Measurements from ENCODE around the gene SKOR1. TPM values are rescaled to one million over a fixed set of nuclear protein-coding genes. Genes with fewer than 3 reads are reported as not detected.

The SKOR1 gene
- total and polyA plus RNA-seq, 2 of the 4 experiments (the other 2 are of a cell fraction), result 0.03 TPM; not detected in 1

DNA sequence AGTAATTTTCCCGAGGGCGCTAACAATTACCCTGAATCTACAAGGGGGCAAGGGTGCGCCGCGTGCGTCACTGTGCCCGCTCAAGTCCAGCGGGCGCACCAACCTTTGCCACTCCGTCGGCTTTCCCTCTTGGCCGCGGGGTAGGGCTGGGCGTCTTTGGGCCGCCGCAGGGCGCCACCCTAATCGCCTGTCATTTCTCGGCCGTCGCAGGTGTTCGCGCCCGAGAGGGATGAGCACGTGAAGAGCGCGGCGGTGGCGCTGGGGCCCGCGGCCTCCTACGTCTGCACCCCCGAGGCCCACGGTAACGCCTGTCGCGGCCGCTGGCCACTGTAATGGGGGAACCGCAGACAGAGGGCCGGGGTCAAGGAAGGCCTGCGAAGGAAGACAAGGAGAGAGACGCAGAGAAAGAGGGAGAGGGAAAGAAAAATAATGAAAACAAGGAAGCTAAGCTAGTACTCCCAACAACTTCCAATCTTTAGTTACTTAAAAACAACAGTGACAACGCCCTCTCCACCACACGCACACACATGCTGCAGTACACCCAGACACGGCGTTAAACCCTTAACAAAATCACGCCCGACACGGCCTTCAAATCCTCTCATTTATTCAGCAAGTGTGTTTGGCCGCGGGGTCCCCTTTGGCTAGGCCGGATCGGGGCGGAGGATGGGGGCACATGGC is 3.8 kb downstream of the SKOR1 start:
- H3K27ac ChIP-seq (ENCODE audit: insufficient read depth, low read length), result no peak overlapping the region
- CTCF ChIA-PET, result no interaction called here
- peaks cover 95% of the 10 kb centered on the region for H3K27me3 ChIP-seq (ENCODE audit: control insufficient read depth, insufficient read depth, low read length)

More for the DNA sequence above, 3.8 kb downstream of the SKOR1 start:
- no peak for DNase-seq
- no peak overlapping the region for H4K91ac ChIP-seq (ENCODE audit: insufficient read depth, low read depth, low read length)
- H4K20me1 ChIP-seq (ENCODE audit: insufficient read depth, low read length), result peaks cover 20% of the 10 kb centered on the region
- intact Hi-C loops (cut with micrococcal nuclease), result no loop called here
- H3K9me3 ChIP-seq (ENCODE audit: control insufficient read depth, insufficient read depth, low read length), result peaks cover 13% of the 10 kb centered on the region
- no peak overlapping the region for H2AFZ ChIP-seq (replicated peaks; ENCODE audit: low read length, poor library complexity)
- no peak overlapping the region for H3K18ac ChIP-seq (ENCODE audit: low read depth, low read length)
- no peak overlapping the region for H4K8ac ChIP-seq (ENCODE audit: low read depth in 2 of 2, low read length in 2 of 2)
- no peak overlapping the region for H3K56ac ChIP-seq (ENCODE audit: extremely low read depth, insufficient read depth, low read length)
- no peak overlapping the region for H3K4me3 ChIP-seq (ENCODE audit: insufficient read depth, low read depth, low read length)
- H2AK5ac ChIP-seq (ENCODE audit: low read depth, low read length), result no peak overlapping the region
- H2BK15ac ChIP-seq (ENCODE audit: low read depth, low read length), result no peak overlapping the region
- BruUV-seq (replicated peaks), result no TSS peak
- H3K36me3 ChIP-seq (ENCODE audit: control insufficient read depth, insufficient read depth, low read length), result no peaks in the 10 kb centered on the region
- POLR2A ChIA-PET (ENCODE audit: unreplicated experiment), result no interaction called here
- no peak overlapping the region for H3K4ac ChIP-seq (ENCODE audit: low read depth, low read length)
- in situ Hi-C loops (cut with MboI; ENCODE audit: low sequenced_read_pairs), result no loop called here
- no peak overlapping the region for H3K4me2 ChIP-seq (ENCODE audit: low read depth, low read length)
- dilution Hi-C loops (cut with HindIII; ENCODE audit: low sequenced_read_pairs, unreplicated experiment), result no loop called here
- H3K9ac ChIP-seq (ENCODE audit: low read depth, low read length), result no peak overlapping the region
- peak overlapping the region; percentile 52; the same call in 1 of the 2 replicates for H3K23ac ChIP-seq (ENCODE audit: low read depth, low read length)
- no peaks in the 10 kb centered on the region for H3K79me1 ChIP-seq (ENCODE audit: low read depth in 1 of 2, low read length in 2 of 2)
- no peaks in the 10 kb centered on the region; the same call in 1 of the 2 replicates for H3K9me1 ChIP-seq (ENCODE audit: insufficient read depth, low read length)
- H2BK5ac ChIP-seq (ENCODE audit: low read depth, low read length, poor library complexity, severe bottlenecking), result no peak overlapping the region
- no peak for TF ChIP-seq RAD21 (IDR thresholded peaks at IDR 0.05; ENCODE audit: low read length)
- TF ChIP-seq SMC3 (IDR thresholded peaks at IDR 0.05; ENCODE audit: low read depth, low read length), result no peak
- no peak for TF ChIP-seq MAFK (IDR thresholded peaks at IDR 0.05; ENCODE audit: low read depth, low read length)
- no peak for TF ChIP-seq FOS (IDR thresholded peaks at IDR 0.05; ENCODE audit: low read depth, low read length)
- TF ChIP-seq, protein P1, sequence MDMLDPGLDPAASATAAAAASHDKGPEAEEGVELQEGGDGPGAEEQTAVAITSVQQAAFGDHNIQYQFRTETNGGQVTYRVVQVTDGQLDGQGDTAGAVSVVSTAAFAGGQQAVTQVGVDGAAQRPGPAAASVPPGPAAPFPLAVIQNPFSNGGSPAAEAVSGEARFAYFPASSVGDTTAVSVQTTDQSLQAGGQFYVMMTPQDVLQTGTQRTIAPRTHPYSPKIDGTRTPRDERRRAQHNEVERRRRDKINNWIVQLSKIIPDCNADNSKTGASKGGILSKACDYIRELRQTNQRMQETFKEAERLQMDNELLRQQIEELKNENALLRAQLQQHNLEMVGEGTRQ (IDR thresholded peaks at IDR 0.05; ENCODE audit: low read depth, low read length), result no peak
- TF ChIP-seq RFX5 (IDR thresholded peaks at IDR 0.05; ENCODE audit: low read depth, low read length), result no peak
- TF ChIP-seq, protein P2, sequence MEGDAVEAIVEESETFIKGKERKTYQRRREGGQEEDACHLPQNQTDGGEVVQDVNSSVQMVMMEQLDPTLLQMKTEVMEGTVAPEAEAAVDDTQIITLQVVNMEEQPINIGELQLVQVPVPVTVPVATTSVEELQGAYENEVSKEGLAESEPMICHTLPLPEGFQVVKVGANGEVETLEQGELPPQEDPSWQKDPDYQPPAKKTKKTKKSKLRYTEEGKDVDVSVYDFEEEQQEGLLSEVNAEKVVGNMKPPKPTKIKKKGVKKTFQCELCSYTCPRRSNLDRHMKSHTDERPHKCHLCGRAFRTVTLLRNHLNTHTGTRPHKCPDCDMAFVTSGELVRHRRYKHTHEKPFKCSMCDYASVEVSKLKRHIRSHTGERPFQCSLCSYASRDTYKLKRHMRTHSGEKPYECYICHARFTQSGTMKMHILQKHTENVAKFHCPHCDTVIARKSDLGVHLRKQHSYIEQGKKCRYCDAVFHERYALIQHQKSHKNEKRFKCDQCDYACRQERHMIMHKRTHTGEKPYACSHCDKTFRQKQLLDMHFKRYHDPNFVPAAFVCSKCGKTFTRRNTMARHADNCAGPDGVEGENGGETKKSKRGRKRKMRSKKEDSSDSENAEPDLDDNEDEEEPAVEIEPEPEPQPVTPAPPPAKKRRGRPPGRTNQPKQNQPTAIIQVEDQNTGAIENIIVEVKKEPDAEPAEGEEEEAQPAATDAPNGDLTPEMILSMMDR (conservative IDR thresholded peaks at IDR 0.05; ENCODE audit: low read depth, low read length), result no peak
- no peak for TF ChIP-seq BHLHE40 (IDR thresholded peaks at IDR 0.05; ENCODE audit: low read depth, low read length)
- no peak for TF ChIP-seq RCOR1 (IDR thresholded peaks at IDR 0.05; ENCODE audit: insufficient replicate concordance, low read length)
- TF ChIP-seq, protein P3, sequence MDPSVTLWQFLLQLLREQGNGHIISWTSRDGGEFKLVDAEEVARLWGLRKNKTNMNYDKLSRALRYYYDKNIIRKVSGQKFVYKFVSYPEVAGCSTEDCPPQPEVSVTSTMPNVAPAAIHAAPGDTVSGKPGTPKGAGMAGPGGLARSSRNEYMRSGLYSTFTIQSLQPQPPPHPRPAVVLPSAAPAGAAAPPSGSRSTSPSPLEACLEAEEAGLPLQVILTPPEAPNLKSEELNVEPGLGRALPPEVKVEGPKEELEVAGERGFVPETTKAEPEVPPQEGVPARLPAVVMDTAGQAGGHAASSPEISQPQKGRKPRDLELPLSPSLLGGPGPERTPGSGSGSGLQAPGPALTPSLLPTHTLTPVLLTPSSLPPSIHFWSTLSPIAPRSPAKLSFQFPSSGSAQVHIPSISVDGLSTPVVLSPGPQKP (IDR thresholded peaks at IDR 0.05; ENCODE audit: borderline replicate concordance, low read depth, low read length), result no peak
- TF ChIP-seq CHD1 (IDR thresholded peaks at IDR 0.05; ENCODE audit: low read depth, low read length), result no peak
- TF ChIP-seq CEBPB (IDR thresholded peaks at IDR 0.05; ENCODE audit: low read depth, low read length), result no peak
- TF ChIP-seq MAZ (IDR thresholded peaks at IDR 0.05; ENCODE audit: borderline replicate concordance, low read depth, low read length), result no peak
- no peak for TF ChIP-seq POLR2A (IDR thresholded peaks at IDR 0.05; ENCODE audit: low read depth, low read length)
- TF ChIP-seq NFE2L2 (IDR thresholded peaks at IDR 0.05; ENCODE audit: low read depth, low read length), result no peak
- TF ChIP-seq MXI1 (IDR thresholded peaks at IDR 0.05; ENCODE audit: borderline replicate concordance, low read depth, low read length), result no peak
- H2AK9ac ChIP-seq (replicated peaks; ENCODE audit: low read depth, low read length, poor library complexity), result no peak overlapping the region
- peaks cover 3% of the 10 kb centered on the region; the same call in 1 of the 2 replicates for H3K4me1 ChIP-seq (ENCODE audit: control insufficient read depth, insufficient read depth, low read length)
- 6% methylated on average over 18 of the region's 54 CpGs; no CpG with 5 or more reads in 1 of the 2 experiments for WGBS, 2 experiments (ENCODE audit: extremely low coverage in 2 of 2, insufficient read length in 1 of 2)
- no peak overlapping the region for H4K5ac ChIP-seq (ENCODE audit: low read depth, low read length)
- H2BK120ac ChIP-seq (ENCODE audit: low read depth, low read length), result no peak overlapping the region
- ATAC-seq (ENCODE audit: low read depth), result no peak
- H2BK20ac ChIP-seq (ENCODE audit: low read depth, low read length), result no peak overlapping the region
- H3K14ac ChIP-seq (replicated peaks; ENCODE audit: low read depth, low read length), result no peak overlapping the region
